GM18868 (cell line): Measurements from ENCODE around the gene NEK9.
"Not testable (repeated sequence)": the region's sequence is repeated elsewhere in the genome, so short reads cannot be mapped to it uniquely, and the experiment has no call there.

Experiments used
- ATAC-seq: cut with Tn5 transposase; IDR thresholded peaks from one replicate; pipeline ENCODE4 v1.9.1; 2021; ENCODE audit warnings: mild to moderate bottlenecking, moderate library complexity; ENCODE audit not compliant: unreplicated experiment

Gene NEK9

GRCh38 chr14:75147423-75148071 lies 20.7 kb upstream of the NEK9 start:
- no peak for ATAC-seq

GRCh38 chr14:75144944-75145343 lies 18.1 kb upstream of the NEK9 start:
- ATAC-seq = no peak

- ATAC-seq = no peak
These were observed 17.1 kb upstream of the NEK9 start for GRCh38 chr14:75143761-75144527.

DNA sequence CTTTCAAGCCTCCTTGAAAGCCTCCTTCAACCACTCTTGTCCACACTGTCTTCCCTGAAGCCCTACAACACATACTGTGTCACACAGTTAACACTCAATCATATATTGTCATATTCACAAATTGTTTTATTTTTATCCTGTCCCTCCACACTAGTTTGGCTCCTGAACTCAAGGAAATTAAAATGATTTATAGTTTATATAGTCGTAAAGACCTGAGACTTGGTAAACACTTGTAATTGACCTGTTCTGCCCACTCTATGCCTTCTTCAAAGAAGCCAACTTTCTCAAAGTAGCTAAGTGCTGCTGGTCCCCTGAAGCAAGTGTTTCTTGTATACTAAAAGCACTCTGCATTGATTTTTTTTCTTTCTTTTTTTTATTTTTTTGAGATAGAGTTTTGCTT lies 15.6 kb upstream of the NEK9 start:
- no peak for ATAC-seq

DNA sequence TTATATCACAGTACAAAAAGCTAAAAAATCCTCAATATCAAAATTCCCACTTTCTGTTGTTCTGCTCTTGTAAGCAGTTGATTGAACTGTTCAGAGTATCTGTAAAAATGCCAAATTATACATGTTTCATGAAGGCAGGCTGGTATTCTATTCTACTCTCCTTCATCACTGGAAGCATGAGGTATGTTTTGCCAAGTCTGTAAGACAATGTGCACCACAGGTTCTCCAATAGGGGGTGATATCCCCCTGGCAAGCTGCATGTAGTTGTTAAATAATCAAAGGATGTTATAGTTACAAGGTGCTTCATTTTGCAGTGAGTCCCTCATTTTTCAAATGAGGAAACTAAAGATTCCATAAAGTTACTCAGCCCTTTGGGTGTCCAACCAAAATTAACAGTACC lies 15.1 kb upstream of the NEK9 start:
- no peak for ATAC-seq

DNA sequence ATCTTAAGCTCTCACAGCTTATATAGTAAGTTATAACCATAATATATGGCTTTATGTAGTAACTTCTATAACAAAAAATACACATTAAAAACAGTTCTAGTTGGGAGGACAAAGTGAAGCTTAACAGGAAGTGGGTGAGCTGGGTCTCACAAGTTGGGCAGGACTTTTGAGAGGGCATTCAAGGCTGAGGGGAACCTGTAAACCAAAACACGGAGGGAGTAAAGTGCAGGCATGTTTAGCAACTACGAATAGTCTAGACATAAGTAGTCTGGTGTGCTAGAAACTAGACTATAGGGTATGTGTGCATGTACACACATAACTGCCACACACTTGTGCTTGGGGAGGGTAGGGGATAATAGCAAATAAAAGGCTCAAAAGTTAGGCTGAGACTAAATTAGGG lies 14.2 kb upstream of the NEK9 start:
- no peak for ATAC-seq

- no peak for ATAC-seq
These were observed 13.8 kb upstream of the NEK9 start for GRCh38 chr14:75140620-75141019.

DNA sequence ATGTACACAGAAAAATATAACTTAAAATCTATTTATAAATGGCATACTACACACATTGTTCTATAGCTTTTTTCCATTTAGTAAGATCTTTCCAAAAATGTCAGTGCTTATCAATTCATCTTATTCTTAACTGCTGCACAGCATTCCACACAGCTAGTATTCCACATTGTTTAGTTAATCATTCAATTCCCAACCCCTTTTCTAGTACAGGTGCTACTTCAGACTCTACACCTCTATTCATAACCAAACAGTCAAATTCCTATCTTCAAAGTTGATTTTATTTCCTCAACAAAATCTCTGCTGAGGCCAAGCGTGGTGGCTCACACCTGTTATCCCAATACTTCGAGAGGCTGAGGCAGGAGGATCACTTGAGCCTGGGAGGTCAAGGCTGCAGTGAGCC lies 12.3 kb upstream of the NEK9 start:
- ATAC-seq = no peak

DNA sequence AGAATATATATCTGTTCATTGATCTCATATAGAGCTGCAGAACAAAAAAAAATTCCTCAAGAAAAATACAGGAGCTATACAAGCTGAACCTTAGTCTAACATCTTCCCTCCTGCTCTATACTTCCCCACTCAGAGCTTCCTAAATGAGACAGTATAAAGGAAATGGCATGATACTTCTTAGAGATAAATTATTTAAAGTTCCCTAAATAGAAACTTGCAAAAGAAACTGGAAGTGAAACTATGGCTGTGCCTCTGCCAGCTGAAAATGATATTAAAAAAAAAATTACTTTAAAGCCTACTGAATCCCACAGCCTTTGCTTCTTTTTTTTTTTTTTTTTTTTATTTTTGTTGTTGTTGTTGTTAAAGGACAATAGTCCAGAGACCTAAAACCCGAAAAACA lies 11.6 kb upstream of the NEK9 start:
- ATAC-seq = no peak

- ATAC-seq = no peak
These were observed 7.8 kb upstream of the NEK9 start for GRCh38 chr14:75134644-75135043.

DNA sequence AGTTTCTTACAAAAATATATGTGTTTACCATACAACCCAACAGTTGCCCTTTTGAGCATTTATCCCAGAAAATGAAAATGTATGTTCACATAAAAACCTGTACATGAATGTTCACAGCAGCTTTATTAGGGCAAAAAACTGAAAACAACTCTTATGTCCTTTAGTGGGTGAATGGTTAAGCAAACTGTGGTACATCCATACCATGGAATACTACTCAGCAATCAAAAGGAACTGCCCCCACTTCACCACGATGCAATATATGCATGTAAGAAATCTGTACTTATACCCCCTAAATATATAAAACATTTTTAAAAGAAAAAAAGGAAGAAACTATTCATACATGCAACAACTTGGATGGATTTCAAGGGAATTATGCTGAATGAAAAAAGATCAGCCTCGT lies 6.7 kb upstream of the NEK9 start:
- ATAC-seq = no peak

DNA sequence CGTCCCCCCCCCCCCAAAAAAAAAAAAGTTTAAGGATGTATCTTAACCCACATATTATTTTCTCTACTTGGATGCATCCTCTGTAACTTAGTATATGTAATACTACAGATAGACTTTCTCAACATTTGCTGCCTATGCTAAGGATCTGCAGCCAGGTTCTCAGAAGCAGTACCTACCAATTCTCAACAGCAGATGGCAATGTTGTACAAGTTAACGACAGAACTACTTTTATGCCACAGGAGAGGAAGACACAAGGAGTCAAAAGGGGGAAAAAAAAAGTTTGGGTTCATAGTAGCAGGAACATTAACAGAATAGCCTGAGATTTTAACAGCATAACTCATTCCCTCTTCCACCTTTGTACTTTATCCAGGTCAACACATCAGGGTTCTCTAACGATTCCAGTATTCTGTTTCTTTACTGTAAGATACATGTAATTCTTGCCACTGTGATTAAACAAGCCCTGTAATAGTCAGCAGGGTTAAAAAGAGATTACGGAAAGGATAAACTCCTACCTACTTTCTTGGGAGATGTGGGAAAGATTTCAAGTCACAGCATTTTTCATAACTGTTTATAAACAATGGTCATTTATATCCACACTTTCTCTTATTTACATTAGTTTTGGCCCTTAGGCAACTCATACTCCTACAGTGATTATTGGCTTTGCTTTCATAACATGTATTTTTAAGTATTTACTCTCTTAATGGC lies 5.7 kb upstream of the NEK9 start:
- ATAC-seq = no peak

DNA sequence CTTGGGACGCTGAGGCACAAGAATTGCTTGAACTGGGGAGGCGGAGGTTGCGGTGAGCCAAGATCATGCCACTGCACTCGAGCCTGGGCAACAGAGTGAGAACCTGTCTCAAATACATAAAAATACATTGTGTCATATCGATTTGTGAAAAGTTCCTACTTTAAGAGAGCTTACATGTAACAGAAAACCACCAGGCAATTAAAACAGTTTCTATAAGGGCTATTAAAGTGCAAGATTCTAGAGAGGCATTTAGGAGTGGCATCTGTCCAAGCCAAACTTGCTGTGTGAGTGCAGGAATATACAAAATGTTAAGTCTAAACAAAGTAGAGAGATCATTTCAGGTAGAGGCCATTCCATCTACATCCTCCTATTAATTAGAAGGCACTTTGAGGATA lies 1.7 kb upstream of the NEK9 start:
- ATAC-seq = no peak

DNA sequence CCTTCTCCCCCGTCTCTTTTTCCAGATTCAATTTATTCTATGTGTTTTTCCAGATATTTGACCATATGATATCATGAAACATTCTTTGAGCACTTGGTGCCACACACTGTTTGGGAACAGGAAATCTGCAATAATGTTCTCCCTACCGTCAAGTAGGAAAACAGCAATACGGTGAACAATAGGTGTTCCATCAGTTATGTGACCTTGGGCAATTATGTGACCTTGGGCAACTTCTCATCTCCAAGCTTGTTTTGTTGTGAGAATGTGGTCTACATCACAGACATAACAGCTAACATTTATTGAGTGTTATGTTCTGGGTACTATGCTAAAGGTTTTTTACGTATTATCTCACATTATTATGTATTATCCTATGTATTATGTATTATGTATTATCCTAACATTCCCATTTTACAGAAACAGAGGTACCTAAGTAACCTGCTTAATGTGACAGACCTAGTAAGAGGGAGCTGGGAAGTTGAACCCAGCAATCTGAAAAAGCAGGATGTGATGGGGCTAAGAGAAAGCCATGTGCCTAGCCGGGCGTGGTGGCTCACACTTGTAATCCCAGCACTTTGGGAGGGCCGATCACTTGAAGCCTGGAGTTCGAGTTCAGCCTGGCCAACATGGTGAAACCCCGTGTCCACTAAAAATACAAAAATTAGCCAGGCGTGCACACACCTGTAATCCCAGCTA lies 1.2 kb upstream of the NEK9 start:
- no peak for ATAC-seq

DNA sequence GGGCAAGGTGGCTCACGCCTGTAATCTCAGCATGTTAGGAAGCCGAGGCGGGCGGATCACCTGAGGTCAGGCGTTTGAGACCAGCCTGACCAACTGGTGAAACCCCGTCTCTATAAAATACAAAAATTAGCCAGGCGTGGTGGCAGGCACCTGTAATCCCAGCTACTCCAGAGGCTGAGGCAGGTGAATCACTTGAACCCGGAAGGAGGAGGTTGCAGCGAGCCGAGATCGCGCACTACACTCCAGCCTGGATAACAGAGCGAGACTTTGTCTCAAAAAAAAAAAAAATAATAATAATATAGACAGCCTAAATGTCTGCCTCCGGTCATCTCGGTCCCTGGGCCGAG lies 599 bp upstream of the NEK9 start:
- ATAC-seq = not testable (repeated sequence)

DNA sequence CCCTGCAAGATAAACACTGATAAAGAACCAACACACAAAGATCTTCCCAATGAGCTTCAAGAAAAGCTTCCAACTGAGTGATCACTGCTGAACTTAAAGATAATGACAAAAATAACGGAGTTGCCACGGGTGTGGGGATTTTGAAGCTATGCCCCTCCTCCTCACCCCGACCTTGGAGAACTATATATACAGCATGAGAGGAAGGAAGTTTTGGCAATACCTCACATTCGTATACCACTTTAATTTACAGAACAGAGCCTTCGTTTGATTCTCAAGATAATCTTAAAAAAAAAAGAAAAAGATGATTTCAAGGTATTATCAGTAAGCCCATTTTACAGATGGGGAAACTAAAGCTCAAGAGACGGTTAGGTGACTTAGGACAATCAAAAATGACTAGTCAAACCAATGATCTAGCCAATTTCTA lies 715 bp downstream of the NEK9 start:
- no peak for ATAC-seq

DNA sequence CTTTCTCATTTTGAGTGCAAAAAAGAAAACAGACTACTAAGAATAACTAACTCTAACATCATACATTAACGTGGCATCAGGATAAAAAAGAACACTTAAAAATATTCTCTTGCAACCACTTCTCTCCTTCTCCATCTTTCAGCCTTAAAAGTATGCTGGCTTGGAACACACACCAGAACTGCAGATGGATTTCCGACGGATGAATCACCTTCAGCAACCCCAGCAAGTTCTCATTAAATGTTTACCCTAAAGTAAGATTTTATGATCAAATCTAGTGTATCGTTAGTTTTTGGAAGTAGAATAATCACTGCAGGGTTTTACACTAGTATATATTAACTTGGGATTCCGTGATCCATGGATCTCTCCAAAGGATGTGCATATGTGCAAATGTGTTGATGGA lies 1.2 kb downstream of the NEK9 start:
- ATAC-seq = no peak

DNA sequence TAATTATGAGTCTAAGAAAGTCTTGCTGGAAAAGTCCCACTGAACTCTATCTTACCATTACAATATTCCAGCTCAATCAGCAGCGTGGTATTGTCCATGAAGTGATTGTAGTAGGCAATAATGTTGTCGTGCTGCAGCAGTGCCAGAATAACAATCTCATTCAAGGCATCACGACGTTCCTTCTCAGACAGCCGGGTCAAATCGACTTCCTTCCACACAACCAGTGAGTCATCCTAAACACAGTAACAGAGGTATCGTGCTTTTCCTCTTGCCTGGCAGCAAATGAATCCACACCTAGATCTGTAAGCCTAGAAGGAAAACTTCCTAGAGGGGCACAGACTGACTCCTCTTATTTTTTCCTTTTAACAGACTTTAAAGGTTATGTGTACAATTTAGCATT lies 2.9 kb downstream of the NEK9 start:
- ATAC-seq = no peak

DNA sequence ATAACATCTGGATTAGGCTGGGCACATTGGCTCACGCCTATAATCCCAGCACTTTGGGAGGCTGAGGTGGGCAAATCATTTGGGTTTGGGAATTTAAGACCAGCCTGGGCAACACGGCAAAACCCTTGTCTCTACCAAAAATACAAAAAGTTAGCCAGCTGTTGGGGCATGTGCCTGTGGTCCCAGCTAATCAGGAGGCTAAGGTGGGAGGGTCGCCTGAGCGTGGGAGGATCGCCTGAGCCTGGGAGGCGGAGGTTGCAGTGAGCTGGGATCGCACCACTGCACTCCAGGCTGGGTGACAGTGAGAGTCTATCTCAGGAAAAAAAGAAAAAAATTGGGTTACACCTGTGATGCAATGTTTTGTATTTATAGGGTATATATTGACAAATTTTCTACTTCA lies 5.3 kb downstream of the NEK9 start:
- no peak for ATAC-seq

DNA sequence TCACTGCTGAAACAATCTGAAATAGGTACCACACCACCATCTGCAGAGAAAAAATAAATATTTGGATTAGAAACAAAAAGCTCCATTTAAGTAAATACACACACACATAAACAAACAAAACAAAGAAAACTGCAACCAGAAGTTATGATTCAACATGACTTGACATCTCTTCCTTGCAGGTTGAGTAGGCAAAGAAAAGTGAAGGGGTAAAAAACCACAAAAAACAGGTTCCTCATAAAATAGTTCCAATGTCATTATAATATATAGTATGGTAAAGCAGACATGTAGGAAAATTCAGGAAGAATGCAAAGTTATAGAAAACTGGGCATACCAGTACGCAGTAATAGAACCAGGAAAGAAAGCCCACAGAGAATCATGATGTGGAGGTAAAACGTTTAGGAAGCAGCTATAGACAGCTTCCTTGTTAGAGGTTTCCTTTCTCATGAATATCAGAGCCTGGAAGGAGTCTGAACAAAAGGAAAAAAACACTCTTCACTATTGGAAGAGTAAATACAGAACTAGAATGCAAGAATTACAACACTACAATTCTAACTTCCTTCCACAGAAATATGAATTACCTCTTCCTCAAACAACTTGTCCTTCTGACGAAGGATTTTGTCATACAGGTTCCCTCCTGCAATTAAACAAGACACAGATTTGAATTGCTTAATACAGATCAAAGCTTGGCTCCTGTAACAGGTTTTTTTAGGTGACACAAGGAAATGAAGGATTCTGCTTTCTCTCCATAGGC lies 6.1 kb downstream of the NEK9 start:
- no peak for ATAC-seq

- ATAC-seq = no peak
These were observed 7.8 kb downstream of the NEK9 start for GRCh38 chr14:75119056-75119455.
